Activated B cell treated with CpG ODN at 0.5 μM for 24 hours (primary cell): ENCODE results near the gene MIOX. TPM values are rescaled to one million over a fixed set of nuclear protein-coding genes. Genes with fewer than 3 reads are reported as not detected.
A peak's percentile ranks its signal among the peaks of the same experiment; 100 is the strongest.

ENCODE experiments used
- ATAC-seq: fragments of 200-7000 bp; cut with Tn5 transposase; one replicate; pipeline ENCODE4 v1.10.0; 2021; ENCODE audit warnings: low read depth, mild to moderate bottlenecking, moderate library complexity
- CTCF ChIA-PET: fragments of 350-600 bp; sonication (Branson Sonifier 250); formaldehyde crosslinking; loops from one replicate; lab custom pipeline; 2021; ENCODE audit warnings: antibody characterized with exemption; lab: Charles Lee
- POLR2A ChIA-PET: fragments of 350-600 bp; sonication (Branson Sonifier 250); formaldehyde crosslinking; loops from one replicate; lab custom pipeline; 2021; ENCODE audit warnings: antibody characterized with exemption; lab: Charles Lee
- DNase-seq: peaks from one replicate; pipeline ENCODE4 v3.0.0; 2022
- H3K27ac Mint-ChIP-seq: one replicate; pipeline ENCODE4 v1.8.0; 2020; ENCODE audit warnings: mixed read lengths
- H3K27me3 Mint-ChIP-seq: one replicate; pipeline ENCODE4 v1.8.0; 2021; ENCODE audit warnings: mixed read lengths
- H3K36me3 Mint-ChIP-seq: one replicate; pipeline ENCODE4 v1.8.0; 2021; ENCODE audit warnings: low read depth, mixed read lengths
- H3K4me1 Mint-ChIP-seq: one replicate; pipeline ENCODE4 v1.8.0; 2021; ENCODE audit warnings: mixed read lengths
- H3K4me3 Mint-ChIP-seq: one replicate; pipeline ENCODE4 v1.8.0; 2020; ENCODE audit warnings: mild to moderate bottlenecking, mixed read lengths
- H3K9me3 Mint-ChIP-seq: one replicate; pipeline ENCODE4 v1.8.0; 2020; ENCODE audit warnings: mixed read lengths
- intact Hi-C: fragments of 100-400 bp; cut with micrococcal nuclease; formaldehyde crosslinking; loops from one replicate; pipeline ENCODE4 v1.15.1; 2024
- total RNA-seq: library from RNA; stranded (reverse); gene quantifications from 2 replicates; pipeline ENCODE4 v1.2.3, GENCODE V29; 2022
- TF ChIP-seq, protein P1 (sequence below): fragments of 200-600 bp; IDR thresholded peaks from one replicate; pipeline ENCODE4 v1.8.0; 2022; ENCODE audit warnings: antibody characterized with exemption, mild to moderate bottlenecking

Gene MIOX
- total RNA-seq, 1 donor from 2014 or later = 0.22 TPM

GRCh38 chr22:50498322-50498890 lies 11.7 kb downstream of the MIOX start:
- no peaks in the 10 kb centered on the region for H3K27me3 Mint-ChIP-seq
- TF ChIP-seq, protein P1, sequence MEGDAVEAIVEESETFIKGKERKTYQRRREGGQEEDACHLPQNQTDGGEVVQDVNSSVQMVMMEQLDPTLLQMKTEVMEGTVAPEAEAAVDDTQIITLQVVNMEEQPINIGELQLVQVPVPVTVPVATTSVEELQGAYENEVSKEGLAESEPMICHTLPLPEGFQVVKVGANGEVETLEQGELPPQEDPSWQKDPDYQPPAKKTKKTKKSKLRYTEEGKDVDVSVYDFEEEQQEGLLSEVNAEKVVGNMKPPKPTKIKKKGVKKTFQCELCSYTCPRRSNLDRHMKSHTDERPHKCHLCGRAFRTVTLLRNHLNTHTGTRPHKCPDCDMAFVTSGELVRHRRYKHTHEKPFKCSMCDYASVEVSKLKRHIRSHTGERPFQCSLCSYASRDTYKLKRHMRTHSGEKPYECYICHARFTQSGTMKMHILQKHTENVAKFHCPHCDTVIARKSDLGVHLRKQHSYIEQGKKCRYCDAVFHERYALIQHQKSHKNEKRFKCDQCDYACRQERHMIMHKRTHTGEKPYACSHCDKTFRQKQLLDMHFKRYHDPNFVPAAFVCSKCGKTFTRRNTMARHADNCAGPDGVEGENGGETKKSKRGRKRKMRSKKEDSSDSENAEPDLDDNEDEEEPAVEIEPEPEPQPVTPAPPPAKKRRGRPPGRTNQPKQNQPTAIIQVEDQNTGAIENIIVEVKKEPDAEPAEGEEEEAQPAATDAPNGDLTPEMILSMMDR = no peak
- peaks cover 2% of the 10 kb centered on the region for H3K36me3 Mint-ChIP-seq
- POLR2A ChIA-PET = interaction anchor here (0.6 to 1.6 kb wide), 6 partner anchors 9 to 30 kb away, joined by 3 to 6 read pairs (median 3); partner anchors contain the start of genes LMF2, MIOX, NCAPH2 and SCO2
- H3K9me3 Mint-ChIP-seq = no peaks in the 10 kb centered on the region
- peak; percentile 95 for ATAC-seq
- CTCF ChIA-PET = interaction anchor here (0.6 to 2.6 kb wide), 17 partner anchors 9 to 732 kb away, joined by 3 to 14 read pairs (median 5); partner anchors contain the start of genes HDAC10, LMF2, NCAPH2 and SCO2
- H3K4me1 Mint-ChIP-seq = peaks cover 3% of the 10 kb centered on the region
- DNase-seq = peak; percentile 38
- H3K4me3 Mint-ChIP-seq = no peak overlapping the region
- no peak overlapping the region for H3K27ac Mint-ChIP-seq
- intact Hi-C loops = loop anchor here (1.0 to 5.0 kb wide), 6 partner anchors 41 to 257 kb away; no protein-coding TSS in a partner anchor

GRCh38 chr22:50500452-50500851 lies 13.8 kb downstream of the MIOX start:
- Mint-ChIP-seq H3K9me3 (no peaks in the 10 kb centered on the region), H3K36me3 (peaks cover 7% of the 10 kb centered on the region), H3K4me3 (no peak overlapping the region), H3K4me1 (peaks cover 3% of the 10 kb centered on the region), H3K27me3 (no peaks in the 10 kb centered on the region), H3K27ac (no peak overlapping the region)
- DNase-seq (no peak), ATAC-seq (no peak)
- CTCF ChIA-PET = interaction anchor here (0.7 to 1.4 kb wide), 3 partner anchors 25 to 69 kb away, joined by 3 read pairs; partner anchors contain the start of gene SCO2
- POLR2A ChIA-PET = interaction anchor here (0.6 to 1.3 kb wide), 5 partner anchors 31 to 311 kb away, joined by 3 to 7 read pairs (median 5); no protein-coding TSS in a partner anchor
- intact Hi-C loops = no loop called here
- TF ChIP-seq, protein P1 = no peak

DNA sequence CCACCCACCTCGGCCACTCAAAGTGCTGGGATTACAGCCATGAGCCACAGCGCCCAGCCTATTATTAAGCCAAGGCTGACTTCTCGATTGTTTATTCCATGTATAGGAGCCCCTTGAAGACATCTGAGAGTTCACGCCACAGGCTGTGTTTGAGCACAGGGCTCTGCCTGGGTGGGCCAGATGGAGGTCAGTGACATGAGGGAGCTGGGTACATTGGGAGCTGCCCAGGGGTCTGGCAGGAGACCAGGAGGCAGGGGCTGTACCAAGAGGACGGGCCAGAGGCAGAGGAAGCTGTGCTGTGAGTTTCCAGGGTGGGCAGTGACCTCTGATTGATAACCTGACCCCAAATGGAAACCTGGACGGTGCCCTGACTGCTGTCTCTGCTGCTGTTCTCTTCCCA lies 15.4 kb downstream of the MIOX start:
- ChIA-PET CTCF (no interaction called here), POLR2A (interaction anchor here (2.4 kb wide), 1 partner anchor 22 kb away, joined by 6 read pairs; no protein-coding TSS in a partner anchor)
- H3K27ac Mint-ChIP-seq = no peak overlapping the region
- peaks cover 11% of the 10 kb centered on the region for H3K36me3 Mint-ChIP-seq
- ATAC-seq (no peak), DNase-seq (no peak)
- H3K4me3 Mint-ChIP-seq = no peak overlapping the region
- intact Hi-C loops = no loop called here
- no peaks in the 10 kb centered on the region for H3K27me3 Mint-ChIP-seq
- peaks cover 6% of the 10 kb centered on the region for H3K4me1 Mint-ChIP-seq
- H3K9me3 Mint-ChIP-seq = no peaks in the 10 kb centered on the region
- TF ChIP-seq, protein P1 = no peak

- Mint-ChIP-seq H3K36me3 (peaks cover 14% of the 10 kb centered on the region), H3K9me3 (no peaks in the 10 kb centered on the region), H3K4me3 (no peak overlapping the region), H3K27ac (no peak overlapping the region), H3K27me3 (no peaks in the 10 kb centered on the region), H3K4me1 (peaks cover 9% of the 10 kb centered on the region)
- intact Hi-C loops = no loop called here
- ATAC-seq = no peak
- TF ChIP-seq, protein P1 = no peak
- CTCF ChIA-PET = no interaction called here
- no peak for DNase-seq
- POLR2A ChIA-PET = interaction anchor here (1.2 to 2.4 kb wide), 2 partner anchors 12 to 22 kb away, joined by 4 to 6 read pairs; no protein-coding TSS in a partner anchor
Measured at GRCh38 chr22:50502628-50503474, 16.2 kb downstream of the MIOX start.
